Small intestine (tissue), 7 donors: ENCODE measurements around the gene LGALS7. TPM values are rescaled to one million over a fixed set of nuclear protein-coding genes. Genes with fewer than 3 reads are reported as not detected.

Experiments
- DNase-seq, 2 donors: peaks; one replicate each; pipeline versions ENCODE4 v3.0.0 to v3.0.0-alpha.2; 2013
- FAIRE-seq: peaks from 2 replicates; lab custom pipeline; 2012; peaks lifted over from hg19 to GRCh38; lab: Jason Lieb, UNC
- H3K27ac ChIP-seq, 3 donors: one replicate each; pipeline ENCODE4 v1.5.1; 2013; ENCODE audit warnings: low read length in 2 of 3, mild to moderate bottlenecking in 2 of 3, control low read depth in 1 of 3, inconsistent platforms in 1 of 3, low read depth in 1 of 3, moderate library complexity in 1 of 3
- H3K27me3 ChIP-seq, 3 donors: one replicate each; pipeline ENCODE4 v1.6.1; 2013; ENCODE audit warnings: low read length in 3 of 3, inconsistent platforms in 1 of 3; ENCODE audit not compliant: control insufficient read depth in 3 of 3, insufficient read depth in 3 of 3
- H3K36me3 ChIP-seq, 3 donors: one replicate each; pipeline ENCODE4 v1.6.1; 2013; ENCODE audit warnings: low read length in 3 of 3, inconsistent platforms in 1 of 3, low read depth in 1 of 3, mild to moderate bottlenecking in 1 of 3, moderate library complexity in 1 of 3; ENCODE audit not compliant: control insufficient read depth in 3 of 3, insufficient read depth in 2 of 3
- H3K4me1 ChIP-seq, 3 donors: one replicate each; pipeline ENCODE4 v1.6.1; 2013; ENCODE audit warnings: low read length in 2 of 3, inconsistent platforms in 1 of 3, low read depth in 1 of 3, mild to moderate bottlenecking in 1 of 3, moderate library complexity in 1 of 3; ENCODE audit not compliant: control insufficient read depth in 3 of 3, insufficient read depth in 2 of 3
- H3K4me3 ChIP-seq, 3 donors: one replicate each; pipeline ENCODE4 v1.5.1; 2013; ENCODE audit warnings: low read length in 3 of 3, control low read depth in 1 of 3, inconsistent platforms in 1 of 3, low read depth in 1 of 3, mild to moderate bottlenecking in 1 of 3, moderate library complexity in 1 of 3
- H3K9me3 ChIP-seq, 2 donors: one replicate each; pipeline ENCODE4 v1.6.1; 2013; ENCODE audit warnings: low read depth in 1 of 2, low read length in 1 of 2; ENCODE audit not compliant: control insufficient read depth in 2 of 2, insufficient read depth in 1 of 2
- WGBS, 3 donors: extraction: QIAGEN DNeasy Blood & Tissue Kit; methylation state at CpG; one replicate each; pipeline ENCODE4 v1.1.7; 2013; 5-methylcytosine and 5-hydroxymethylcytosine counted together
- polyA plus RNA-seq, 4 donors: library from polyadenylated mRNA; stranded (reverse) in 3 of 4; unstranded in 1 of 4; fragments of 200-250 nt in 3 of 4; fragments of 120-200 nt in 1 of 4; gene quantifications; one replicate each; pipeline versions ENCODE4 v1.2.1 to v1.2.3, GENCODE V29; 2013
- donor health status: healthy with polysubstance abuse.
- donor health status: control.
- donor health status: control.
- donor health status: Bipolar disorder and iron deficiency.
- donor health status: healthy.

The LGALS7 gene
- polyA plus RNA-seq, 4 donors, result 1.1 to 9.2 TPM; not detected in 2

DNA sequence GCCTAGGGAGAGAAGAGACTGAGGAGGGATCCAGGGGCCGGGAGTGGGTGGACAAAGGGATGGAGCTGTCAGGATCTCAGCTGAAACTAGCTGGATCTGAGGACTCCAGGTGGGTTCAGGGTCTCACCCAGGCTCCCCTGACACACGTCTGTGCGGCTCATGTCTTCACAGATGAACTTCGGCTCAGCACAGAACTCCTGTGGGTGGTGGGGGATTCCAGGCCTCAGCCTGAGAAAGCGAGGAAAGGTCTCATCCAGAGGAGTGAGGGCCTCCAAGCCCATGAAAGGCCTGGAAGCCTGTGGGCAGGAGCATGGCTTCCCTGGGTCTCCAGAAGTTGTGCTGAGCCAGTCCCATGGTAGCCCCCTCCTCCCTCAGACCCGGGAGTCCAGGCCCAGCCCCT is 30.4 kb downstream of the LGALS7 start:
- FAIRE-seq, result no peak
- Histone ChIP-seq H3K9me3 (no peaks in the 10 kb centered on the region), H3K4me1 (no peaks in the 10 kb centered on the region), H3K27ac (no peak overlapping the region), H3K36me3 (peaks cover 0 to 6% (median 0%) of the 10 kb centered on the region in 3 donors), H3K4me3 (no peak overlapping the region), H3K27me3 (no peaks in the 10 kb centered on the region)
- no peak for DNase-seq
- 81 to 86% (median 81%) methylated on average over 6 of the region's 6 CpGs for WGBS, 3 donors

DNA sequence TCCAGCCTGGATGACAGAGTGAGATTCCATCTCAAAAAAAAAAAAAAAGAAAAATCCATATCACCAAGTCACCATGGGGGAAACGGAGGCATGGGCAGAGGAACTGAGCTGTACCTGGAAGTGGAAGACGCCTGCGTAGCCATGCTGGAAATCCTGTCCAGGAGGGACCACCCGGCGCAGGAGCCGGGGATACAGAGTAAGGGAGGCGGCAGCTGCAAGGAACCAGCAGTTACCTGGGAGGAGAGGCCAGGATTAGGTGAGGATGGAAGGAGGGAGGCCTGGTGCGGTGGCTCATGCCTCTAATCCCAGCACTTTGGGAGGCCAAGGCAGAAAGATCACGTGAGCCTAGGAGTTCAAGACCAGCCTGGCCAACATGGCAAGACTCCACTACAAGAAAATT is 31.0 kb downstream of the LGALS7 start:
- no peak for DNase-seq
- H3K27ac ChIP-seq, result no peak overlapping the region
- peaks cover 0 to 8% (median 0%) of the 10 kb centered on the region in 3 donors for H3K36me3 ChIP-seq
- H3K9me3 ChIP-seq, result no peaks in the 10 kb centered on the region
- no peak for FAIRE-seq
- H3K27me3 ChIP-seq, result no peaks in the 10 kb centered on the region
- peaks cover 0 to 5% (median 0%) of the 10 kb centered on the region in 3 donors for H3K4me1 ChIP-seq
- WGBS, 3 donors, result 92 to 95% (median 94%) methylated on average over 9 of the region's 9 CpGs
- H3K4me3 ChIP-seq, result no peak overlapping the region

DNA sequence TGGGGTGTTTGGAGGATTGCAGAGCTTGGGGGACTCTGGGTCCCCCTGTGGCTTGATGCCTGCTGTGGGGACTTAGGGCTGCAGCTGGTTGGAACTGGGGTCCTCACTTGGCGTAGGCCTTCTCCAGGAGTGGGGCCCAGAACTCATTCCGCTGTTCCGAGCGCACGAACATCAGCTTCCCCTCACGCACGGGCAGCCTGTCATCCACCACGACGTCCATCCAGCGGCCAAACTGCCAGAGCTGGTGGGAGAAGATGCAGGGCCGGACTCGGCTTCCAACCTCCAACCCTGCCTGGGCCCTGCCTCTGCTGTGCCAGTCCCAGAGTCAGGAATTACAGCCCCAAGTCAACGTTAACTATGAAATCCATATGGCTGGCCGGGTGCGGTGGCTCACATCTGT is 31.6 kb downstream of the LGALS7 start:
- no peak overlapping the region for H3K4me3 ChIP-seq
- H3K27me3 ChIP-seq, result no peaks in the 10 kb centered on the region
- DNase-seq (no peak), FAIRE-seq (no peak)
- H3K4me1 ChIP-seq, result peaks cover 0 to 8% (median under 1%) of the 10 kb centered on the region in 3 donors
- H3K36me3 ChIP-seq, result peaks cover 0 to 10% (median 0%) of the 10 kb centered on the region in 3 donors
- H3K9me3 ChIP-seq, result no peaks in the 10 kb centered on the region
- H3K27ac ChIP-seq, result no peak overlapping the region
- 94 to 97% (median 95%) methylated on average over 15 of the region's 15 CpGs for WGBS, 3 donors

DNA sequence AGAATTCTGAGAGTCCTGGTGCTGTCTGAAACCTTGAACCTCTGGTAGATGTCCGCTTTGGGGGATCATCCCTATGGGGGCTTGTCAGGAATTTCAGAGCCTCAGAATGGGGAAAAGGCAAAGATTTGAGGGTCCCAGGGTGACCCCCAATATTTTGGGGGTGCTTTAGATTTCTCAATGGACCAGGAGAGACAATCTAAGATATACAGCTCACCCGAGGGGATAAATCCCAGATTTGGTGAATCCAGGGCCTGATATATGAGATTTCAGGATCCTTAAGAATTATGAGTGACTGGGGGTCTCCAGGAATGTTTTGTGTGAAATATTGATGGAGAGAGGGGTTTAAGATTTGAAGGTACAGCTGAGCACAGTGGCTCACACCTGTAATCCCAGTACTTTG is 32.4 kb downstream of the LGALS7 start:
- Histone ChIP-seq H3K9me3 (no peaks in the 10 kb centered on the region), H3K27ac (no peak overlapping the region), H3K4me3 (no peak overlapping the region), H3K27me3 (no peaks in the 10 kb centered on the region), H3K4me1 (peaks cover 0 to 8% (median 2%) of the 10 kb centered on the region in 3 donors), H3K36me3 (peaks cover 0 to 10% (median 0%) of the 10 kb centered on the region in 3 donors)
- DNase-seq (no peak), FAIRE-seq (no peak)
- WGBS, 3 donors, result 93 to 100% (median 95%) methylated on average over 2 of the region's 2 CpGs

DNA sequence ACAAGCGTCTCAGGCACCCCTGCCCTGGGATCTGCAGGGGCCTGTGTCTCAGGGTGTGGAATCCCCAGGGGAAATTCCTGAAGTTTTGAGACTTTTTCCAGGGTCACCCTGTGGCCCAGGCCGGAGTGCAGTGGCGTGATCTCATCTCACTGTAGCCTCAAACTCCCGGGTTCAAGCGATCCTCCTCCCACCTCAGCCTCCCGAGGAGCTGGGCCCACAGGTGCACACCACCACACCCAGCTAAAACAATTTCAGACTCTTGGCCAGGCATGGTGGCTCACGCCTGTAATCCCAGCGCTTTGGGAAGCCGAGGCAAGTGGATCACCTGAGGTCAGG is 33.1 kb downstream of the LGALS7 start:
- Histone ChIP-seq H3K4me1 (peaks cover 0 to 10% (median 2%) of the 10 kb centered on the region in 3 donors), H3K27me3 (no peaks in the 10 kb centered on the region), H3K9me3 (no peaks in the 10 kb centered on the region), H3K27ac (no peak overlapping the region), H3K36me3 (peaks cover 0 to 10% (median 0%) of the 10 kb centered on the region in 3 donors), H3K4me3 (no peak overlapping the region)
- DNase-seq (no peak), FAIRE-seq (no peak)
- 84 to 86% (median 86%) methylated on average over 9 of the region's 9 CpGs for WGBS, 3 donors

DNA sequence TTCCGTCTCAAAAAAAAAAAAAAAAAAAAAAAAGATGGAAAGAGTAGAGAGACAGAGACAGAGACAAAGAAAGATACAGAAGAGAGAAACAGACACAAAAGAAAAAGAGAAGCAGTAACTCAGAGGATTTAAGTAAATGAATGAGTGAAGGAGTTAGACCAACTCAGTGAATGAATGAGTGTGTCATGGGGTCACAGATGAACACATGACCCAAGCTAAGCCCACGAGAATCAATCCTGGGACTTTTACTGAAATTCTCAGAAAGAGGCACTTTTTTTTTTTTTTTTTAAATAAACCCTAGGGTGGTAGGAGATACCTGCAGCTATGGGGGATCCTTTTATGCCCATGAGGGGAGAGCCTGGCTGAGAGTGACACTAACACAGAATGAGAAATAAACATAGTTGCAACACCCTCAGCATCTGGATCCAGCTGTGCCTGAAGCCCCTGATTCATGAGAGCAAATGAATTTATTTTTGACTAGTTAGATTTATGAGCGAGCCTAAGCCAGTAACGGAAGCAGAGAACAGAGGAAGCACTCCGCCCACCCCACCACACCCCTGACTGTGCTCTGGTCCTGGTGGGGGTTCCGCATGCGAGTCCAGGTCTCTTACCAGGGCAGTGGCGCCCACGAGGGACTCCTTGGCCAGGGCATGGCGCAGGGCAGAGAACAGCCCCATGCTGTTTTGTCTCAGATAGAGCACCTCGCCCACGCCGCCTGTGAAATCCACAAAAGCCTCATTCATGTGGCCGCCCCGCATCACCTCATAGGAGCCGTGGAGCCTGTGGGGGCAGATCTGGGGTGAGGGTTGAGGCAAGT is 33.7 kb downstream of the LGALS7 start:
- Histone ChIP-seq H3K9me3 (no peaks in the 10 kb centered on the region), H3K27me3 (no peaks in the 10 kb centered on the region), H3K36me3 (peaks cover 0 to 11% (median 0%) of the 10 kb centered on the region in 3 donors), H3K4me1 (peaks cover 0 to 14% (median 2%) of the 10 kb centered on the region in 3 donors), H3K4me3 (no peak overlapping the region), H3K27ac (no peak overlapping the region)
- FAIRE-seq (no peak), DNase-seq (no peak)
- WGBS, 3 donors, result 67 to 77% (median 77%) methylated on average over 16 of the region's 16 CpGs

DNA sequence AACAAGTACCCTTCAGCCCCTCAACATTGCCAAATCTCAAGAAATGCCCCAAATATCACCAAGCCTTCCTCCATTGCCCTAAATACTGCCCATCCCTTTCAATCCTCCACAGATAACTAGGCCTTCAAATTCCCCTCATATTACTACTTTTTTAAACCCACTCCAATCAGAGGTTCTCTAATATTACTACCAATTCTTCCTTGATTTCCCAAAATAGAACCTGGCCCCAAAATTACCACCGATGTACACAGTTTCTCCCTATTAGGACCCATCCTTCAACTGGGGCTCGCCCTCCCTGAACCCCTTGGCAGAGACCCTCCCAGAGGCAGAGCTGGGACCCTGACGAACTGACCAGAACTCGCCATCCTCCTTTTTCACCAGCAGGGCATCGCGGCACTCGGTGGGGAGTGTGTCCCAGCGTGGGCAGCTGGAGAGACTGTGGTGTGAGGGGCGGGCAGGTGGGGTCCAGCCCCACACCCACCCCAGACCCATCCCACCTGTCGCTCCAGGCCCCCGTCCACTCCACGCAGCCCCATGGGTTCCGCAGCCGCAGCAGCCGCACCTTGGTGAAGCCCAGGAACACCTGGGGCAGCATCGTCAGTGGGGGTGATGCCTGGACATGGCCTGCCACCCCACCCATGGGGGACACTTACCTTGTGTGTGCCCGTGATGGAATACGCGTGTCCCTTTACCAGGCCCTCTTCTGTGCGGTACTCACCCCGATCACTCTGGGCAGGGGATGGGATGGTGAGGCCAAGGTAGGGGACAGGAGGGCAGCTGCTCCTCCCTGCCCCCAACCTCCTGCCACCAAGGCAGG is 35.2 kb downstream of the LGALS7 start:
- no peak for DNase-seq
- H3K9me3 ChIP-seq, result no peaks in the 10 kb centered on the region
- H3K4me3 ChIP-seq, result no peak overlapping the region
- peaks cover 0 to 26% (median 0%) of the 10 kb centered on the region in 3 donors for H3K36me3 ChIP-seq
- no peaks in the 10 kb centered on the region for H3K27me3 ChIP-seq
- 96 to 98% (median 97%) methylated on average over 21 of the region's 21 CpGs for WGBS, 3 donors
- peaks cover 0 to 27% (median 4%) of the 10 kb centered on the region in 3 donors for H3K4me1 ChIP-seq
- FAIRE-seq, result no peak
- H3K27ac ChIP-seq, result no peak overlapping the region

DNA sequence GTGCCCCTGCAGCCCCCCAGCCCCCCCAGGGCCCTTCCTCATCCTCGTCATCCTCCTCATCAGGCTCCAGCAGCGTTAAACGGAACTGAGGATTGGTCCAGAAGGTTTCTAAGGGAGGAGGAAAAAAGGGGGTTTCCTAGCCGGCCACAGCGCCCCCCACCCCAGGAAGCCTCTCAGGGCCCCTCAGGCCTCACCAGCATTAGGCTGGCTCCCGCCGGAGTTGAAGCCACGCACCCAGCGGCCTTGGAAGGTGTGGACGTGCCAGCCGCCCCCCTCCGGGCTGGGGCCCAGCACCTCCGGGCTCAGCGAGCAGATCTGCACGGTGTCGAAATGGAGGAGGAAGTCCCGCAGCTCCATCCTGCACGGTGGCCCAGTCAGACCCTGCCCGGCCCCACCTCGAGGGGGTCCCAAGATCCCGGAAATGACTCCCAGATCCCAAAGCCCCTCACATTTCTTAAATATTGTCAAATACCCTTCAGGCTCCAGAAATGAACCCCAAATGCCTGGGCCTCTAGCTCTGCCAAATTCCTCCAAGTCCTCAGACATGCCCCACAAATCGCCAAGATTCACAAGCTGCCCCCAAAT is 35.9 kb downstream of the LGALS7 start:
- no peak overlapping the region for H3K27ac ChIP-seq
- FAIRE-seq (no peak), DNase-seq (peak in 1 of 2 donors; percentile 17)
- H3K4me3 ChIP-seq, result peak overlapping the region in 1 of 3 donors; percentile 12
- H3K9me3 ChIP-seq, result no peaks in the 10 kb centered on the region
- 53 to 61% (median 56%) methylated on average over 22 of the region's 22 CpGs for WGBS, 3 donors
- peaks cover 0 to 28% (median 4%) of the 10 kb centered on the region in 3 donors for H3K4me1 ChIP-seq
- peaks cover 0 to 34% (median 0%) of the 10 kb centered on the region in 3 donors for H3K36me3 ChIP-seq
- H3K27me3 ChIP-seq, result no peaks in the 10 kb centered on the region
